Measurements from ENCODE around the gene GFOD2. TPM values are rescaled to one million over a fixed set of nuclear protein-coding genes. Genes with fewer than 3 reads are reported as not detected.
A peak's percentile ranks its signal among the peaks of the same experiment; 100 is the strongest.

GFOD2 gene
- total and polyA plus RNA-seq, 2 of the 13 experiments (the other 11 are each of a cell fraction or from before 2014, with no cell fraction given), result 11.1 to 17.2 TPM

GRCh38 chr16:67667817-67668494 is 51.2 kb downstream of the GFOD2 start (continued):
- TF ChIP-seq, protein P1, sequence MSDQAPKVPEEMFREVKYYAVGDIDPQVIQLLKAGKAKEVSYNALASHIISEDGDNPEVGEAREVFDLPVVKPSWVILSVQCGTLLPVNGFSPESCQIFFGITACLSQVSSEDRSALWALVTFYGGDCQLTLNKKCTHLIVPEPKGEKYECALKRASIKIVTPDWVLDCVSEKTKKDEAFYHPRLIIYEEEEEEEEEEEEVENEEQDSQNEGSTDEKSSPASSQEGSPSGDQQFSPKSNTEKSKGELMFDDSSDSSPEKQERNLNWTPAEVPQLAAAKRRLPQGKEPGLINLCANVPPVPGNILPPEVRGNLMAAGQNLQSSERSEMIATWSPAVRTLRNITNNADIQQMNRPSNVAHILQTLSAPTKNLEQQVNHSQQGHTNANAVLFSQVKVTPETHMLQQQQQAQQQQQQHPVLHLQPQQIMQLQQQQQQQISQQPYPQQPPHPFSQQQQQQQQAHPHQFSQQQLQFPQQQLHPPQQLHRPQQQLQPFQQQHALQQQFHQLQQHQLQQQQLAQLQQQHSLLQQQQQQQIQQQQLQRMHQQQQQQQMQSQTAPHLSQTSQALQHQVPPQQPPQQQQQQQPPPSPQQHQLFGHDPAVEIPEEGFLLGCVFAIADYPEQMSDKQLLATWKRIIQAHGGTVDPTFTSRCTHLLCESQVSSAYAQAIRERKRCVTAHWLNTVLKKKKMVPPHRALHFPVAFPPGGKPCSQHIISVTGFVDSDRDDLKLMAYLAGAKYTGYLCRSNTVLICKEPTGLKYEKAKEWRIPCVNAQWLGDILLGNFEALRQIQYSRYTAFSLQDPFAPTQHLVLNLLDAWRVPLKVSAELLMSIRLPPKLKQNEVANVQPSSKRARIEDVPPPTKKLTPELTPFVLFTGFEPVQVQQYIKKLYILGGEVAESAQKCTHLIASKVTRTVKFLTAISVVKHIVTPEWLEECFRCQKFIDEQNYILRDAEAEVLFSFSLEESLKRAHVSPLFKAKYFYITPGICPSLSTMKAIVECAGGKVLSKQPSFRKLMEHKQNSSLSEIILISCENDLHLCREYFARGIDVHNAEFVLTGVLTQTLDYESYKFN (CRISPR knock-in tag; conservative IDR thresholded peaks at IDR 0.05), result no peak; the same call in 1 of the 2 replicates
- peak; percentile 60 for TF ChIP-seq CEBPG (CRISPR knock-in tag; IDR thresholded peaks at IDR 0.05)
- TF ChIP-seq, protein P2, sequence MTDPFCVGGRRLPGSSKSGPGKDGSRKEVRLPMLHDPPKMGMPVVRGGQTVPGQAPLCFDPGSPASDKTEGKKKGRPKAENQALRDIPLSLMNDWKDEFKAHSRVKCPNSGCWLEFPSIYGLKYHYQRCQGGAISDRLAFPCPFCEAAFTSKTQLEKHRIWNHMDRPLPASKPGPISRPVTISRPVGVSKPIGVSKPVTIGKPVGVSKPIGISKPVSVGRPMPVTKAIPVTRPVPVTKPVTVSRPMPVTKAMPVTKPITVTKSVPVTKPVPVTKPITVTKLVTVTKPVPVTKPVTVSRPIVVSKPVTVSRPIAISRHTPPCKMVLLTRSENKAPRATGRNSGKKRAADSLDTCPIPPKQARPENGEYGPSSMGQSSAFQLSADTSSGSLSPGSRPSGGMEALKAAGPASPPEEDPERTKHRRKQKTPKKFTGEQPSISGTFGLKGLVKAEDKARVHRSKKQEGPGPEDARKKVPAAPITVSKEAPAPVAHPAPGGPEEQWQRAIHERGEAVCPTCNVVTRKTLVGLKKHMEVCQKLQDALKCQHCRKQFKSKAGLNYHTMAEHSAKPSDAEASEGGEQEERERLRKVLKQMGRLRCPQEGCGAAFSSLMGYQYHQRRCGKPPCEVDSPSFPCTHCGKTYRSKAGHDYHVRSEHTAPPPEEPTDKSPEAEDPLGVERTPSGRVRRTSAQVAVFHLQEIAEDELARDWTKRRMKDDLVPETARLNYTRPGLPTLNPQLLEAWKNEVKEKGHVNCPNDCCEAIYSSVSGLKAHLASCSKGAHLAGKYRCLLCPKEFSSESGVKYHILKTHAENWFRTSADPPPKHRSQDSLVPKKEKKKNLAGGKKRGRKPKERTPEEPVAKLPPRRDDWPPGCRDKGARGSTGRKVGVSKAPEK (CRISPR knock-in tag; IDR thresholded peaks at IDR 0.05; ENCODE audit: borderline replicate concordance), result peak; percentile 60; the same call in 1 of the 2 replicates
- TF ChIP-seq GPBP1L1 (CRISPR knock-in tag; IDR thresholded peaks at IDR 0.05), result no peak
- peak; percentile 90 for TF ChIP-seq ZNF124 (CRISPR knock-in tag; IDR thresholded peaks at IDR 0.05)
- peak; percentile 95 for TF ChIP-seq SAP130 (CRISPR knock-in tag; IDR thresholded peaks at IDR 0.05; ENCODE audit: low read depth)
- TF ChIP-seq ZKSCAN8 (CRISPR knock-in tag; IDR thresholded peaks at IDR 0.05; ENCODE audit: borderline replicate concordance), result peak; percentile 90; the same call in 1 of the 2 replicates
- no peak; the same call in 1 of the 2 replicates for TF ChIP-seq TRAFD1 (CRISPR knock-in tag; IDR thresholded peaks at IDR 0.05; ENCODE audit: borderline replicate concordance)
- TF ChIP-seq ZNF747 (CRISPR knock-in tag; IDR thresholded peaks at IDR 0.05; ENCODE audit: borderline replicate concordance), result peak; percentile 36; the same call in 1 of the 2 replicates
- TF ChIP-seq FOXJ3 (CRISPR knock-in tag; IDR thresholded peaks at IDR 0.05; ENCODE audit: borderline replicate concordance), result no peak
- TF ChIP-seq, protein P3, sequence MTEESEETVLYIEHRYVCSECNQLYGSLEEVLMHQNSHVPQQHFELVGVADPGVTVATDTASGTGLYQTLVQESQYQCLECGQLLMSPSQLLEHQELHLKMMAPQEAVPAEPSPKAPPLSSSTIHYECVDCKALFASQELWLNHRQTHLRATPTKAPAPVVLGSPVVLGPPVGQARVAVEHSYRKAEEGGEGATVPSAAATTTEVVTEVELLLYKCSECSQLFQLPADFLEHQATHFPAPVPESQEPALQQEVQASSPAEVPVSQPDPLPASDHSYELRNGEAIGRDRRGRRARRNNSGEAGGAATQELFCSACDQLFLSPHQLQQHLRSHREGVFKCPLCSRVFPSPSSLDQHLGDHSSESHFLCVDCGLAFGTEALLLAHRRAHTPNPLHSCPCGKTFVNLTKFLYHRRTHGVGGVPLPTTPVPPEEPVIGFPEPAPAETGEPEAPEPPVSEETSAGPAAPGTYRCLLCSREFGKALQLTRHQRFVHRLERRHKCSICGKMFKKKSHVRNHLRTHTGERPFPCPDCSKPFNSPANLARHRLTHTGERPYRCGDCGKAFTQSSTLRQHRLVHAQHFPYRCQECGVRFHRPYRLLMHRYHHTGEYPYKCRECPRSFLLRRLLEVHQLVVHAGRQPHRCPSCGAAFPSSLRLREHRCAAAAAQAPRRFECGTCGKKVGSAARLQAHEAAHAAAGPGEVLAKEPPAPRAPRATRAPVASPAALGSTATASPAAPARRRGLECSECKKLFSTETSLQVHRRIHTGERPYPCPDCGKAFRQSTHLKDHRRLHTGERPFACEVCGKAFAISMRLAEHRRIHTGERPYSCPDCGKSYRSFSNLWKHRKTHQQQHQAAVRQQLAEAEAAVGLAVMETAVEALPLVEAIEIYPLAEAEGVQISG (CRISPR knock-in tag; IDR thresholded peaks at IDR 0.05), result peak; percentile 85
- no peak; the same call in 1 of the 2 replicates for TF ChIP-seq ZBTB42 (CRISPR knock-in tag; IDR thresholded peaks at IDR 0.05)
- no peak for TF ChIP-seq CREM (IDR thresholded peaks at IDR 0.05)
- no peak for TF ChIP-seq CREM (CRISPR knock-in tag; IDR thresholded peaks at IDR 0.05)
- TF ChIP-seq SOX13 (IDR thresholded peaks at IDR 0.05), result no peak
- peak in 1 of 2 experiments; percentile 31; a peak in 1 of 4 replicates for TF ChIP-seq SOX13 (CRISPR knock-in tag; conservative IDR thresholded peaks at IDR 0.05 in 1 of 2, IDR thresholded peaks at IDR 0.05 in 1 of 2)
- no peak for TF ChIP-seq KDM1A (CRISPR knock-in tag; IDR thresholded peaks at IDR 0.05)
